Activated CD8-positive, alpha-beta T cell treated with anti-CD3 and anti-CD28 coated beads, Interleukin-2, amount 10 ng/mL, durations not matched to agents 7 days and 5 days (primary cell): ENCODE results near the gene VPS35. TPM values are rescaled to one million over a fixed set of nuclear protein-coding genes. Genes with fewer than 3 reads are reported as not detected.

Source experiments
- ATAC-seq: fragments of 150-1000 bp; cut with Tn5 transposase; one replicate; pipeline ENCODE4 v1.10.0; 2021; ENCODE audit warnings: moderate library complexity
- CTCF ChIA-PET: fragments of 350-600 bp; sonication (Branson Sonifier 250); formaldehyde crosslinking; loops from one replicate; lab custom pipeline; 2021; ENCODE audit warnings: antibody characterized with exemption; lab: Charles Lee
- POLR2A ChIA-PET: fragments of 350-600 bp; sonication (Branson Sonifier 250); formaldehyde crosslinking; loops from one replicate; lab custom pipeline; 2021; ENCODE audit warnings: antibody characterized with exemption; lab: Charles Lee
- DNase-seq: peaks from one replicate; pipeline ENCODE4 v3.0.0-alpha.2; 2020
- H3K27ac Mint-ChIP-seq: one replicate; pipeline ENCODE4 v1.8.0; 2021; ENCODE audit warnings: mild to moderate bottlenecking, mixed read lengths
- H3K27me3 Mint-ChIP-seq: one replicate; pipeline ENCODE4 v1.8.0; 2021; ENCODE audit warnings: low read depth, mixed read lengths
- H3K36me3 Mint-ChIP-seq: one replicate; pipeline ENCODE4 v1.8.0; 2021; ENCODE audit warnings: low read depth, mixed read lengths
- H3K4me1 Mint-ChIP-seq: one replicate; pipeline ENCODE4 v1.8.0; 2021; ENCODE audit warnings: low read depth, mixed read lengths
- H3K4me3 Mint-ChIP-seq: one replicate; pipeline ENCODE4 v1.8.0; 2021; ENCODE audit warnings: mild to moderate bottlenecking, mixed read lengths
- H3K9me3 Mint-ChIP-seq: one replicate; pipeline ENCODE4 v1.8.0; 2022; ENCODE audit warnings: mixed read lengths; ENCODE audit not compliant: insufficient read depth
- total RNA-seq, 2 experiments: library from RNA; stranded (reverse); gene quantifications; one replicate each; pipeline ENCODE4 v1.2.3, GENCODE V29; 2021

Gene VPS35
- total RNA-seq, 2 experiments from 2014 or later = 72.9 to 76.1 TPM

DNA sequence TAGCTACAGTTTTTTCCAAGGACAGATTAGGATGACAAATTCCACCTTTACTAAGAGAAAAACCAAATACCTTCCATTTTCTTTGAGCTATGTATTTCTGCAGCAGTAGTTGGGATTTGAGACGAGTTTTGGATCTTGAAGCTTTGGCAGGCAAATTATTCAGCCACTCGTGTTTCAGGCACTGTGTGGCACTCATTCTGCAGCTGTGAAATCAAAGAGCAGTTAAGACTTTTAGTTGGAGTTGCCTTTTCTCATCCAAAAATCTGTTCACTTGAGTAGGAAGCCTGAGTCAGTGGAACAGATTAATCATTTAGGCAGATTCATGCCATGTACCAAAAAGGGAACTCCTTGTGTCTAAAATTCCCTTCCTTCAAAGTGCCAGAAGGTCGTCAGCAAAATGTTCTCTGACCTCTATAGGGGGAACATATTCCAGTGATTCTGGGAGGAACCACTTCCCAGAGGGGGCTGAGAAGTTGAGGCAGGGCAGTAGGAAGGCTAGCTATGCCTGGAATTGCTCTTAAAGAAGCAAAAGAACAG, 20.6 kb upstream of the VPS35 start:
- Mint-ChIP-seq H3K4me3 (no peak overlapping the region), H3K4me1 (no peaks in the 10 kb centered on the region), H3K27ac (no peak overlapping the region), H3K36me3 (no peaks in the 10 kb centered on the region), H3K27me3 (peaks cover 2% of the 10 kb centered on the region), H3K9me3 (no peaks in the 10 kb centered on the region)
- ATAC-seq (no peak), DNase-seq (no peak)
- ChIA-PET CTCF (interaction anchor here (0.8 kb wide), 1 partner anchor 14 kb away, joined by 3 read pairs; no protein-coding TSS in a partner anchor), POLR2A (interaction anchor here (0.7 kb wide), 1 partner anchor 51 kb away, joined by 3 read pairs; no protein-coding TSS in a partner anchor)

DNA sequence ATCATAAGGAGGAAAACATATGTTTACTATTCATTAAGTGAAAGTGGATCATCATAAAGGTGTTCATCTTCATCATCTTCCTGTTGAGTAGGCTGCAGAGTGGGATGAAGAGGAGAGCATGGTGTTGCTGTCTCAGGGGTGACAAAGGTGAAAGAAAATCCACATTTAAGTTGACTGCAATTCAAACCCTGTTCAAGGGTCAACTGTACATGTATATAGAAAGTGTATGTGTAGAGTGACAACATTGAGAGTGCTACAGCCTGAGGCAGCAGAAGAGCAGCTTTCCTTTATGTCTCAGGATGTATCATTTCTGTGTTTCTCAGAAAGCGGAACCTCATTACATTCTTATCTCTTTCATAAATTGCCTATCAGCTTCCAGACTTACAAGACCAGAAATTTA, 17.7 kb upstream of the VPS35 start:
- H3K4me1 Mint-ChIP-seq = no peaks in the 10 kb centered on the region
- peaks cover 2% of the 10 kb centered on the region for H3K27me3 Mint-ChIP-seq
- H3K4me3 Mint-ChIP-seq = no peak overlapping the region
- ChIA-PET POLR2A (no interaction called here), CTCF (no interaction called here)
- peaks cover 4% of the 10 kb centered on the region for H3K36me3 Mint-ChIP-seq
- no peaks in the 10 kb centered on the region for H3K9me3 Mint-ChIP-seq
- no peak overlapping the region for H3K27ac Mint-ChIP-seq
- DNase-seq (no peak), ATAC-seq (no peak)

DNA sequence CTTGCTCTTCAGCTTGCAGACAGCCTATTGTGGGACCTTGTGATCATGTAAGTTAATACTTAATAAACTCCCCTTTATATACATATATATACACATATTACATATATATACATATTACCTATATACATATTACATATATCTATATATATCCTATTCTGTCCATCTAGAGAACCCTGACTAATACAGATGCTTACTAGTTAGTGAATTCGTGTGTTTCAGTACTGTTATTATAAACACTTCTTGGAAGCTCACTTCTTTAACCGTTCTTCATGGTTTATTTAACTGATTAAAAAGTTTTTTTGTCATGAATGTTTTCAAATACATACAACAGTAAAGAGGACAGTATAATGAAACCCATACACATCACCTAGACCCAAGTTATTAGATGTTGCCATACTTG, 13.1 kb upstream of the VPS35 start:
- Mint-ChIP-seq H3K36me3 (peaks cover 18% of the 10 kb centered on the region), H3K9me3 (no peaks in the 10 kb centered on the region), H3K4me1 (no peaks in the 10 kb centered on the region), H3K27me3 (no peaks in the 10 kb centered on the region), H3K27ac (no peak overlapping the region), H3K4me3 (no peak overlapping the region)
- ATAC-seq (no peak), DNase-seq (no peak)
- ChIA-PET POLR2A (no interaction called here), CTCF (interaction anchor here (1.7 kb wide), 1 partner anchor 10 kb away, joined by 3 read pairs; no protein-coding TSS in a partner anchor)

DNA sequence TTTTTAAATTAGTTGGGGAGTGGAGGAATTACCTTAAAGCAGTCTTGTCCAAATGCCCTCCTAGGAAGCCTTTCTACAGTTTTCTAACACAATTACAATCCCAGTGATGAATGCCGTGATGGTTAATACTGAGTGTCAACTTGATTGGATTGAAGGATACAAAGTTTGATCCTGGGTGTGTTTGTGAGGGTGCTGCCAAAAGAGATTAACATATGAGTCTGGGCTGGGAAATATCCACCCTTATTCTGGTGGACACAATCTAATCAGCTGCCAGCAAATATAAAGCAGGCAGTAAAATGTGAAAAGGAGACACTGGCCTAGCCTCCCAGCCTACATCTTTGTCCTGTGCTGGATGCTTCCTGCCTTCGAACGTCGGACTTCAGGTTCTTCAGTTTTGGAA, 12.6 kb upstream of the VPS35 start:
- Mint-ChIP-seq H3K9me3 (no peaks in the 10 kb centered on the region), H3K4me3 (no peak overlapping the region), H3K36me3 (peaks cover 22% of the 10 kb centered on the region), H3K4me1 (no peaks in the 10 kb centered on the region), H3K27ac (peak overlapping the region; percentile 24), H3K27me3 (no peaks in the 10 kb centered on the region)
- ChIA-PET CTCF (interaction anchor here (1.7 kb wide), 1 partner anchor 9 kb away, joined by 3 read pairs; no protein-coding TSS in a partner anchor), POLR2A (no interaction called here)
- ATAC-seq (no peak), DNase-seq (no peak)

DNA sequence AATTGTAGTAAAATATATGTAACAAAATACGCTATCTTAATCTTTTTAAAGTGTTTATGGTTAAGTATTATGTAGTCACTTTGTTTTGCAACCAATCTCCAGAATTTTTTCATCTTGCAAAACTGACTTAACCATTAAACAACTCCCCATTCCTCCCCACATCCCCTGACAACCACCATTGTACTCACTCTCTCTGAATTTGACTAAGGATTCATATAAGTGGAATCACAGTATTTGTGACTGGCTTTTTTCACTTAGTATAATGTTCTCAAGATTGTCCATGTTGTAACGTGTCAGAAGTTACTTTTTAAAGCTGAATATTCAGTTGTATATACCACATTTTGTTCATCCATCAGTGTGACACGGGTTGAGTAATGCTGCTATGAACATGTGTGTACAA, 11.1 kb upstream of the VPS35 start:
- no peaks in the 10 kb centered on the region for H3K9me3 Mint-ChIP-seq
- H3K27ac Mint-ChIP-seq = no peak overlapping the region
- H3K4me3 Mint-ChIP-seq = no peak overlapping the region
- ChIA-PET CTCF (no interaction called here), POLR2A (interaction anchor here (0.6 to 0.7 kb wide), 2 partner anchors 25 to 95 kb away, joined by 3 read pairs; no protein-coding TSS in a partner anchor)
- H3K4me1 Mint-ChIP-seq = no peaks in the 10 kb centered on the region
- DNase-seq (no peak), ATAC-seq (no peak)
- peaks cover 33% of the 10 kb centered on the region for H3K36me3 Mint-ChIP-seq
- H3K27me3 Mint-ChIP-seq = no peaks in the 10 kb centered on the region

DNA sequence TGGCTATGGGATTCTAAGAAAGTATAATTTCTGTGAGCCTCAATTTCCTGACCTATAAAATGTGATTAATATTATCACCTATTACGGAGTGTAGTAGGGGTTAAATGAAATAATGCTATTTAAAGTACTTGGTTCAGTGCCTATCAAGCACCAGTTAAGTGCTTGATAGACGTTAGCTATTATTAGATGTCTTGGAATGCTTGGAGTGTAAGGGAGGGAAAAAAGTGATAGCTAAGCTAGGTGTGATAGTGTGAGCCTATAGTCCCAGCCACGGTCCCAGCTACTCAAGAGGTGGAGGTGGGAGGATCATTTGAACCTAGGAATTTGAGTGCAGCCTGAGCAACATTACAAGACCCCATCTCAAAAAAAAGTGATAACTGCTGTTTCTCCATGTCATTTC, 8.0 kb upstream of the VPS35 start:
- Mint-ChIP-seq H3K36me3 (peaks cover 47% of the 10 kb centered on the region), H3K4me1 (no peaks in the 10 kb centered on the region), H3K9me3 (no peaks in the 10 kb centered on the region), H3K4me3 (no peak overlapping the region), H3K27ac (no peak overlapping the region), H3K27me3 (no peaks in the 10 kb centered on the region)
- DNase-seq (no peak), ATAC-seq (no peak)
- POLR2A ChIA-PET = no interaction called here
- CTCF ChIA-PET = interaction anchor here (1.5 to 1.9 kb wide), 2 partner anchors 23 to 212 kb away, joined by 6 to 7 read pairs; no protein-coding TSS in a partner anchor

DNA sequence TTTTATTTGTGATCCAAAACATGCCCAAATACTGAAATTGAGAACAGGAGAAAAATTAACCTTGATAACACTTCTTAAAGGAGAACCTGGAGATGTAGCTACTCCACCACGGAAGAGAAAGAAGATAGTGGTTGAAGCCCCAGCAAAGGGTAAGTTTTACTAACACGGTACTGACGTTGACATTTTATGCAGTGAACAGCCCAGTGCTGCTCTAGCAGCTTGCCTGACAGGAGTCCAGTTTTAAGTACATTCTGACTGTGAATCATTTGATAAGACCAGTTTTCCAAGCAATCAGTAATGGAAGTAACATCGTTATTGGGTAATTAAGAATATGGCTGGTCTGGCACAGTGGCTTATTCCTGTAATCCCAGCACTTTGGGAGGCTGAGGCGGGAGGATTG, 7.0 kb upstream of the VPS35 start:
- Mint-ChIP-seq H3K9me3 (no peaks in the 10 kb centered on the region), H3K27ac (no peak overlapping the region), H3K4me3 (no peak overlapping the region), H3K27me3 (no peaks in the 10 kb centered on the region), H3K36me3 (peaks cover 57% of the 10 kb centered on the region), H3K4me1 (no peaks in the 10 kb centered on the region)
- no peak for DNase-seq
- CTCF ChIA-PET = interaction anchor here (0.6 to 1.9 kb wide), 3 partner anchors 13 to 213 kb away, joined by 3 to 7 read pairs (median 6); no protein-coding TSS in a partner anchor
- POLR2A ChIA-PET = no interaction called here
- ATAC-seq = no peak

DNA sequence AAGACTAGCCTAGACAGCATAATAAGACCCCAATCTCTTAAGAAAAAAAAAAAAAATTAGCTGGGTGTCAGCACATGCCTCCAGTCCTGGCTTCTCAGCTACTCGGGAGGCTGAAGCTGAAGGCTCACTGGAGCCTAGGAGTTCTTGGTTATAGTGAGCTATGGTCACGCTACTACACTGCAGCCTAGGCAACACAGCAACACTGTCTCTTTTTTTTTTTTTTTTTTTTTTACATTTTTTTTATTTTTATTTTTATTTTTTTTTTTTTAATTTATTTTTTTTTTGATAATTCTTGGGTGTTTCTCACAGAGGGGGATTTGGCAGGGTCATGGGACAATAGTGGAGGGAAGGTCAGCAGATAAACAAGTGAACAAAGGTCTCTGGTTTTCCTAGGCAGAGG, 4.6 kb upstream of the VPS35 start:
- DNase-seq = no peak
- H3K9me3 Mint-ChIP-seq = no peaks in the 10 kb centered on the region
- no peak for ATAC-seq
- H3K4me3 Mint-ChIP-seq = no peak overlapping the region
- ChIA-PET POLR2A (no interaction called here), CTCF (interaction anchor here (1.0 to 3.1 kb wide), 3 partner anchors 17 to 236 kb away, joined by 3 to 20 read pairs (median 3); no protein-coding TSS in a partner anchor)
- no peaks in the 10 kb centered on the region for H3K4me1 Mint-ChIP-seq
- peaks cover 51% of the 10 kb centered on the region for H3K36me3 Mint-ChIP-seq
- H3K27ac Mint-ChIP-seq = no peak overlapping the region
- H3K27me3 Mint-ChIP-seq = no peaks in the 10 kb centered on the region

DNA sequence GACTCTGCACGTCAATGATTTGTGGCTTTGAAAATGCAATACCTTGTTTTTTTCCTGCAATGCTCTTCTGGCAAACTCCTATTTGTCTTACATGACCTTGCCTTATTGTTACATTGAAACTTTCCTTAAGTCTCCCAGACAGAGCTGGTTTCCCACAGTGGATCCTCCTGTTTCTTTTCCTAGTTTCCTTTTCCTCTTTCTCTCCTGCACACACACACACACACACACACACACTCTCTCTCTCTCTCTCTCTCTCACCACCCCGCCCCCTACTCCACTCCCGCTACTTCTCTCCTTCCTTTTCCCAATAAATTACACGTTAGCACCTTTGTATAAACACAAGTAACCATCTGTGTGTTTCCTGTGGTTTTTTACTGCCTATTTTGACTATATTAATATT, 2.7 kb upstream of the VPS35 start:
- ChIA-PET POLR2A (no interaction called here), CTCF (interaction anchor here (0.9 to 3.1 kb wide), 5 partner anchors 10 to 136 kb away, joined by 3 to 20 read pairs (median 4); partner anchors contain the start of gene SHCBP1)
- H3K36me3 Mint-ChIP-seq = peaks cover 39% of the 10 kb centered on the region
- peak overlapping the region; percentile 32 for H3K27ac Mint-ChIP-seq
- no peak for DNase-seq
- H3K4me3 Mint-ChIP-seq = no peak overlapping the region
- no peak for ATAC-seq
- peaks cover 16% of the 10 kb centered on the region for H3K4me1 Mint-ChIP-seq
- H3K9me3 Mint-ChIP-seq = no peaks in the 10 kb centered on the region
- H3K27me3 Mint-ChIP-seq = no peaks in the 10 kb centered on the region

DNA sequence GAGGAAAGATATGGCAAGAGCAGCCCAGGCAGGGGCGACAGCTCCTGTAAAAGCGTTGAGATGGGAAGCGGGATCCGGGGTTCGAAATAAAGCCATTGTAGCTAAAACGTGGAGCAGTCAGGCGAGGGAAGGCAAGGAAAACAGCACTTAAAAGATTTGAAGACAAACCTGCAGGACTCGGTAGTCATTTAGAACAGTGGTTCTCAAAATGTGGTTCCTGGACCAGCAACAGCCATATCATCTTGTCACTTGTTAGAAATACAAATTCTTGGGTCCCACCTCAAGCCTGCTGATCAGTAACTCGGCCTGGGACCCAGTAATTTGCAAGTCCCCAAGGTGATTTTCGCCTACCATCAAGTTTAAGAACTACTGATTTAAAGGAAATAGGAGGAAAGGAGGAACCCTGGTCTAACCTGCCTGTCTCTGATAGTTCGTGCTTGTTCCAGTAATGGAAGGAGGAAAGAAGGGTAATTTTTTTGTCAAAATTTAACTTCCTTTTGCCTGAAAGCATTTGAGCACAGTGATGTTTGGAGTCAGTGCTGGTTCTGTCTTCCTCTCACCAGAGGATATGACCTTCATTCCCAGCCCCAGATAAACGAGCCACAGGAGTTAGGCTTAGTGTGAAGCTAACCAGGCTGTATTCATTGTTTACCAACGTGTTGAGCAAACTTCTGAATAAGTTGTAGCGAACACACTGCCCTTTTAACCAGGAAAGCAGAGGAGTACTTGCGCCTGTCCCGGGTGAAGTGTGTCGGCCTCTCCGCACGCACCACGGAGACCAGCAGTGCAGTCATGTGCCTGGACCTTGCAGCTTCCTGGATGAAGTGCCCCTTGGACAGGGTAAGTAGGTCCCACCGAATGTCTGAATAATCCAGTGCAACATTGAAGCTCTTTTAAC, 1.6 kb upstream of the VPS35 start:
- Mint-ChIP-seq H3K27ac (peak overlapping the region; percentile 9), H3K4me3 (no peak overlapping the region), H3K27me3 (no peaks in the 10 kb centered on the region), H3K36me3 (peaks cover 33% of the 10 kb centered on the region), H3K4me1 (peaks cover 19% of the 10 kb centered on the region), H3K9me3 (no peaks in the 10 kb centered on the region)
- ATAC-seq (no peak), DNase-seq (no peak)
- CTCF ChIA-PET = interaction anchor here (0.6 to 3.1 kb wide), 11 partner anchors 9 to 349 kb away, joined by 3 to 20 read pairs (median 3); partner anchors contain the start of genes DNAJA2 and SHCBP1
- POLR2A ChIA-PET = interaction anchor here (1.1 to 1.5 kb wide), 2 partner anchors 15 to 138 kb away, joined by 4 to 7 read pairs; no protein-coding TSS in a partner anchor

DNA sequence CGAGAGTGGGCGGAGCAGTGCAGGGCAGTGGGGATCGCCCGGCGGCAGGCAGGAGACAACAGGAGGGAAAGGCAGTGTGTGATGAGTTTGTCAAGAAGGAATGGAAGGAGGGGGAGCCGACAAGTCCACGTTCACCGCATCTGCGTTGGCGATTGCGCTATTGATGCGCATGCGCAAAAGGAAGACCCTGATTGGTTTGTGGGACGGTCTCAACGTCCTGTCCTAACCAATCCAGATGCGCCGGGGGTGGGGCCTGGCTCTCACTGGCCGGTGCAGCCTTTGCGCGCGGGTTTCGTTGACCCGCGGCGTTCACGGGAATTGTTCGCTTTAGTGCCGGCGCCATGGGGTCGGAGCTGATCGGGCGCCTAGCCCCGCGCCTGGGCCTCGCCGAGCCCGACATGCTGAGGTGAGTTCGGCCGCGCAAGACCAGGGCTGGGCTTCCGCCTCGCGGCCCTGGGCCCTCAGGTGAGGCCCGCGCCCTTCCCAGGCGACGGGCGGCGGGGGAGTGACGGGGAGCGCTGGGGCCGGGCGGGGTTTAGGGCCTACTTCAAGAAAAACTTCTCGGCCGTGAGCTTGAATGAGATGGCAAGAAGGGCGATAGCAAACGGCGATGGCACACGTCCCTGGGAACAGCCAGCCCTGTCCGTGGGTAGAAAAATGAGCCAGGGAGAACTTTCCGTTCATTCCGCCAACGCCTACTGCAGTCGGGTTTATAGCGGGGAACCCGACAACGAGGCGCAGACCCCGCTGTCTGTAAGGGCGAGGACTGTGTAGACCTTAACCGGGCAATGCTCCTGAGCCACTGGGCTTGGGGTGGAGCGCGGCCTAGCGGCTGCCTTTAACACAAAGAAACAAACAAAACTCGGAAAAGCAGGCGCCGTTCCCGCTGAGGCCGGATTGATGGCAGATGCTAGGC, 645 bp upstream of the VPS35 start, which contains the start of gene ORC6:
ORC6 (plus strand) TSS at position 295 of the 916 bp plus-strand sequence; CDS start at position 342, 47 bp downstream.
- ChIA-PET CTCF (interaction anchor here (0.7 to 1.4 kb wide), 6 partner anchors 10 to 163 kb away, joined by 3 to 8 read pairs (median 4); no protein-coding TSS in a partner anchor), POLR2A (interaction anchor here (0.6 to 1.5 kb wide), 3 partner anchors 14 to 140 kb away, joined by 3 to 7 read pairs (median 4); no protein-coding TSS in a partner anchor)
- no peaks in the 10 kb centered on the region for H3K9me3 Mint-ChIP-seq
- H3K4me1 Mint-ChIP-seq = peaks cover 26% of the 10 kb centered on the region
- H3K27ac Mint-ChIP-seq = no peak within 1 kb of the TSS
- H3K27me3 Mint-ChIP-seq = no peaks in the 10 kb centered on the region
- H3K4me3 Mint-ChIP-seq = no peak within 1 kb of the TSS
- H3K36me3 Mint-ChIP-seq = peaks cover 24% of the 10 kb centered on the region
- ATAC-seq = peak; percentile 85
- peak; percentile 98 for DNase-seq
